HG03108 (cell line): ENCODE results near the gene FBXL3.

ENCODE experiments used
- ATAC-seq: cut with Tn5 transposase; IDR thresholded peaks from one replicate; pipeline ENCODE4 v1.9.1; 2021; ENCODE audit warnings: moderate library complexity; ENCODE audit not compliant: unreplicated experiment

FBXL3 gene

GRCh38 chr13:77026861-77027621, at the start of gene FBXL3:
Gene FBXL3, minus strand, starts transcription at chr13:77027159. Its CDS starts 5,299 bp downstream, at chr13:77021860.
- ATAC-seq = peak; percentile 56

DNA sequence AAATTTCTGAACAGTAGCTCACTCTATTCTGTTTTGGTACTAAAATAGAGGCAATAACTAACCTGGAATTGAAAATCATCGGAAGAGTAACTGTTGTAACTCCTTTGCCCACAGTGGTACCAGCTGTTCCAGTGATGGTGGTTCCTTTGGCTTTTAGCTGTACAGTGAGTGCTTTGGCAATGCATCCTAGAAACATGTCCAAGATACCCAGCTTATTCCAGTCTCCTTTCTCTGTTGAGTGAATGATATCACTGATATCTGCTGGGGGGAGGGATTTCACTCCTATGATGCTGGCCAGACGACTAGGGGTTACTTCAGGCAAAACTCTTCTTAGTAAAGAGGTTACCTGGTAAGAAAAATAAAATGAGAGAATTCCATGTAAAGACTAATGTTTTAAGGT, 40.6 kb upstream of the FBXL3 start:
- no peak for ATAC-seq

DNA sequence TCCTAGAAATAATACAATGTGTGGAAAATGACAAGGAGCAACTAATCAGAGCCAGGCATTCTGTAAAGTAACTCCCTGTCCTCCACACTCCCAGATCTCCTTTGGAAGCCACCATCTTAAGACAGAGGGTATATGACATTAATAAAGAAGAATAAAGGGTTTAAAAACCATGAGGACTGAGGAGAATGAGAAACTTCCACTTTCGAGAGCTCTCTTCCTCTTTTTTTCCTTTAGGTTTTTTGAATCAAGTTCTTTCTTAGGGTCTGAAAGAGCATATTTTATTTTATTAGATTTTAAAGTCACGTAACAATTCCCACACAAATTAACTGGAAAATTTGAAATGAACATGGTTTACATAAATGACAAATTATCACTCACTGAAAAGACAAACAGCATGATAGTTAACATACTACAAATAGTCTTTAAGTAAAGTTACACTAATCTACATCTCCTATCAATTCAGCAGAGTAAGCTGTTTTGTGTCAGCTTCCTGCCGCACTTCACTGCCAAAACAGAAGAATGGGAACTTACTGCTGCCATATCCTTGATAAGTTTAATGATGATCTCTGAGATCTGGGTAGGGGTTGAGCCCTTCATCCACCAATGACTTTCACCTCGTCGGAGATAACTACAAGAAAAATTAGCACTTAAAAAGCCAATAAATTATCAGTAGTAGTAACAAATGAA, 38.6 kb upstream of the FBXL3 start:
- ATAC-seq = no peak

- ATAC-seq = no peak
Observed at GRCh38 chr13:77062097-77062496, 35.1 kb upstream of the FBXL3 start.

GRCh38 chr13:77061362-77061761, 34.4 kb upstream of the FBXL3 start:
- ATAC-seq = no peak

GRCh38 chr13:77056886-77057285, 29.9 kb upstream of the FBXL3 start:
- no peak for ATAC-seq

- no peak for ATAC-seq
Observed at GRCh38 chr13:77056382-77056781, 29.4 kb upstream of the FBXL3 start.

DNA sequence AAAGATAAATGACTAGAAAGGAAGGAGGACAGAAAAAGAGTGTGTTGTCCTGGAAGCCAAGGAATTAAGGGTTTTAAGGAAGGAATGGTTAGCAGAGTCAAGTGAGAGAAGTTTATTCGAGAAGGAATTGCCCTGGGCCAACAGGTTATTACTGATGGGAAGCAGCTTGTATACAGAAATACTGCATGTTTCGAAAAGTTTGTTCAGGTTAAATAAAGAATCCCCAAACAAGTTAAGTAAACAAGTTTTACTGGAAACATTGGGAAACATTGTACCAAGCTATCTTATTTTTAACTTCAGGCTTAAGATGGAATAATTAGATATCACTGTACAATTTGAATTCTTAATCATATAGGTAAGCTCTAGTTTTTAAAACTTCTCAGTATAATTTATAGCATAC, 28.2 kb upstream of the FBXL3 start:
- no peak for ATAC-seq

GRCh38 chr13:77053192-77053591, 26.2 kb upstream of the FBXL3 start:
- no peak for ATAC-seq

DNA sequence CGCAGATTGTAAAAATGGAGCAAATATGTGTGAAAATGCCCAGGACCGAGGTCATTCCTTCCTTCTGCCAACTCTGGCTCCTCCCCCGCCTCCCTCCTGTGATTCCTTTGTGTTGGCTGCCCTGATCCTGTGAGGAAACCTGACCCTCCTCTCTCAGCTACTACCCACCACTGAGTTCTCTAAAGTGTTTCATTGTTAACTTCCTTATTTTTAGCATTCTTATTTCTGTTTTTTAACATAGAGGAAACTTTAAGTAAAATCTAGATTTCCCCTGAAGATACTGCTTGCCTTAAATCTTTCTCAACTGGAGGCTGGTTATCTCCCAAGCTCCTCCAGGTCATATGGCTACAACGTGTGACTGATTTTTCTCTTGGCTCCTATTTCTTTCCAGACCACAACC, 21.7 kb upstream of the FBXL3 start:
- ATAC-seq = no peak

DNA sequence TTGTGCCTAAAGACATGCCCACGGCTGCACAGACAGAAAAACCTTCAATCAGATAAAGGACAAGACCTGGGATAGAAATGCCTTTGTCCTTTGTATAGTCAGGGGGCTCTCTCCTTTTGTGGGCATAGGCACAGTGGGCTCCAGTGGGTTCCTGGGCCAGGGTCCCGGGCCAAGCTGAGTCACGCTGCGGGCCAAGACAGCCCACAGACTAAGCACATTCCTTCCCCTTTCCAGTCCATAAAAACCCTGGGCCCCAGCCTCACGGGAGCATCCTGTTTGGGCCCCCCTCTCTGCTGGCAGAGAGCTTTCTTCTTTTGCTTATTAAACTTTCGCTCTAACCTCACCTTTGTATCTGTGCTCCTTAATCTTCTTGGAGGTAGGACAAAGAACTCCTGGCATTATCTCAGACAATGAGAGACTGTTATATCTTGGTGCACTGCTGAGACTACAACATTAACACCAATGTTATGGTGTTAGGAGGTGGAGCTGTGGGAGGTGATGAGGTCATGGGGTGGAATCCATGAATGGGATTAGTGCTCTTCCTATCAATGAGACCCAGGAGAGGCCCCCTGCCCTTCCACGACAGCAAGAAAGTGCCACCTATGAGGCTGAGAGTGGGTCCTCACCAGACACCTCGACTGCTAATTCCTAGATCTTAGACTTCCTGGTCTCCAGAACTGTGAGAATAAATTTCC, 20.8 kb upstream of the FBXL3 start:
- no peak for ATAC-seq

GRCh38 chr13:77042566-77043177, 15.7 kb upstream of the FBXL3 start:
- no peak for ATAC-seq

DNA sequence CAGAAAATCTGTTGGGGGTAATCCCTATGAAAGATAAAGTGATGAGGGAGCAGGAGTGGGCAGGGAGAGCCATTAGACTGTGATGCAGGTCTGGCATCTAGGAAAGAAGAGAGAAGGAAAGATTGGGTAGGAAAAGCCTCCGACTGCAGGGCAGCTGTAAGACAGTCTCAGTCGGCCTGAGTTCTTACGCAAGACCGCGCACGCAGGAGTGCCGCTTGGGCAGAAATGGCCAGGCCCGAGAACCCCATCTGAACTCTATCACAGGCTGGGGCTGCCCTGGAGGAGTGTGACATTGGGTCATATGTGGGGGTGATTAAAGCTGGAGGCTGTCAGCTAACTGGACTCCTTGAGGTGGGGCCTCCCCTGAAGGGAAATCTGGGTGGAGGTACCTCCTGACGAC, 13.9 kb upstream of the FBXL3 start:
- ATAC-seq = no peak

GRCh38 chr13:77040076-77040475, 13.1 kb upstream of the FBXL3 start:
- ATAC-seq = no peak

DNA sequence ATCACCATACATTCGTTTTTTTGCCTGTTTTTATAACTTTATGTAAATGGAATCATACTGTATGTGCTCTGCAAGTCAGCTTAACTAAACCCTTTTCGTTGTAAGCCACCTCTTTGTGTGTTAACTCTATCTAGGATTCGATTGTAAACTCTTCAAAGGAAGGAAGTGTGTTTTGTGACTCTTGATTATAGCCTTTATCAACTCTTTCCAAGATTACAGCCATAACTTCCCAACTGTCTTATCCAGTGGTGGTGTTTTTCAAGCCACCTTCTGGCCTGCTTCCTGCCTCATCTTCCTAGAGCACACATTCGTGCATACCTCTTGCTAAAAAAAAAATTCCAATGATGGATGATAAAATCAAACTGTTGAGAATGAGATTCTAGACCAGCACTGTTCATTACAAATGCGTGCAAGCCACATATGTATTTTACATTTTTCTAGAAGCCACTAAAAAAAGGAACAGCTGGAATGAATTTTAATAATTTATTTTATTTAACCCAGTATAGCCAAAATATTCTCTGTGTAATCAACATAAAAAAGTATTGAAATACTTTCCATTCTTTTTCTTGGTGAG, 12.0 kb upstream of the FBXL3 start:
- no peak for ATAC-seq

DNA sequence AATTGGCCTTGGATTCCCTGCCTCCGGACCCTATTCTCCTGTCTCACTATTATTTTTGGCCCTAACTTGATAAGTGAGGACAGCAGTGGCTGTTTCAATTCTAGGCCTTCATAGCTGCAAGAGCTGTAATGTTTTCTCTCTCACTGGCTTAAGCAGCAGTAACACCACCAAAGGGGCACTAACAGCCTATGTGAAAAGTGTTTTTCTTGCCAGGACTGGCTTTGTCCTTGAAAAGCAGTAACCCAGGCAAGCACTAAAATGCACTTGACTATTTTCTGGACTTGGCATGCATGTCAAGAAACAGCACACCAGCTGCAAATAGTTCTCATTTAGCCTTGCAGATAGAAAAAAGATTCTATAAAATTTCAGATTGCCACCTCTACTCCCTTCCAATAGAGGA, 9.3 kb upstream of the FBXL3 start:
- no peak for ATAC-seq

- ATAC-seq = no peak
Observed at GRCh38 chr13:77034881-77035280, 7.9 kb upstream of the FBXL3 start.

GRCh38 chr13:77033717-77034302, 6.9 kb upstream of the FBXL3 start:
- no peak for ATAC-seq

DNA sequence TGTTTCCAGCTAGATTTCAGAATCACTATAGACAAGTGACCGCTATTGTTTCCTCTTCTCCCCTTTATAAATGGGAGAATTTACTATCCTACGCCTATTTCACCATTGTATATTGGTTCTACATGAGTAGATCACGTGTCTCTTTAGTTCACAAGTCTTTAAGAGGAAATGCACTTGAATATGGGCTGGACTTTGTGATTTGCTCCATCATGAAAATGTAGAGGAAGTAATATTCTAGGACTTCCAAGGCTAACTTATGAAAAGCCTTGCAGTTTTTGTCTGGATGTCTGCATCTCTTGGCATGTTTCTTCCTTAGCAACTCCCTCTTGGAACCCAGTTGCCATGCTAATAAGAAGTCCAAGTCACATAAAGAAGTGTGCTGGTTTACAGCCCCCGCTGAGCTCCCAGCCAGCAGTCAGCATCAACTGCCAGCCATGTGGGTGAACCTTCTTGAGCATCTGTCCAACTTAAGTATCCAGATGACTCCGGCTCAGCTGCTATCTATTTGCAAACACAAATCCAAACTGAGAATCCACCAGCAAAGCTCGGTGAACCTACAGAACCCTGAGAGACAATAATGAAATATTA, 4.8 kb upstream of the FBXL3 start:
- no peak for ATAC-seq

- ATAC-seq = no peak
Observed at GRCh38 chr13:77029436-77029835, 2.5 kb upstream of the FBXL3 start.
